Panc1 (cell line): ENCODE results near the gene ARPP19. TPM values are rescaled to one million over a fixed set of nuclear protein-coding genes. Genes with fewer than 3 reads are reported as not detected.

Experiments used
- ATAC-seq: fragments of 200-7000 bp; cut with Tn5 transposase; 2 replicates; pipeline ENCODE4 v1.9.1; 2020; ENCODE audit warnings: mild to moderate bottlenecking, moderate library complexity
- BruUV-seq: library from RNA; stranded (reverse); fragments of 400-500 nt; replicated peaks from 2 replicates; lab custom pipeline; 2021; lab: Mats Ljungman, UMichigan
- CTCF ChIA-PET: fragments of 300-600 bp; sonication (Branson Sonifier 250); formaldehyde crosslinking; loops from one replicate; lab custom pipeline; 2022; ENCODE audit warnings: antibody characterized with exemption; lab: Charles Lee
- POLR2A ChIA-PET: fragments of 300-600 bp; sonication (Branson Sonifier 250); formaldehyde crosslinking; loops from one replicate; lab custom pipeline; 2022; ENCODE audit warnings: antibody characterized with exemption; lab: Charles Lee
- DNase-seq: peaks from one replicate; pipeline ENCODE4 v3.0.0-alpha.2; 2010; ENCODE audit warnings: low read depth, low spot score
- H3K27ac ChIP-seq: 2 replicates; pipeline ENCODE4 v1.5.1; 2011; ENCODE audit warnings: mild to moderate bottlenecking, low read length, inconsistent platforms
- H3K27me3 ChIP-seq: fragments of 200-500 bp; sonication (Bioruptor generic); 2 replicates; pipeline ENCODE4 v1.6.0; 2014; ENCODE audit warnings: low read length, inconsistent platforms; ENCODE audit not compliant: control insufficient read depth, insufficient read depth
- H3K36me3 ChIP-seq: fragments of 200-500 bp; sonication (Bioruptor generic); 2 replicates; pipeline ENCODE4 v1.5.1; 2014; ENCODE audit warnings: inconsistent platforms, mild to moderate bottlenecking, low read length, moderate library complexity; ENCODE audit not compliant: control insufficient read depth, insufficient read depth
- H3K4me1 ChIP-seq: 2 replicates; pipeline ENCODE4 v1.5.1; 2011; ENCODE audit warnings: inconsistent platforms, mild to moderate bottlenecking, low read length, moderate library complexity; ENCODE audit not compliant: control insufficient read depth, insufficient read depth
- H3K4me3 ChIP-seq, 2 experiments: 2 replicates each; pipeline ENCODE4 v1.5.1; 2011 to 2012; ENCODE audit warnings: low read depth in 2 of 2, low read length in 2 of 2, mild to moderate bottlenecking in 2 of 2, inconsistent platforms in 1 of 2, moderate library complexity in 1 of 2
- H3K9me3 ChIP-seq: fragments of 200-500 bp; sonication (Bioruptor generic); 2 replicates; pipeline ENCODE4 v1.5.1; 2014; ENCODE audit warnings: low read depth, mild to moderate bottlenecking, inconsistent platforms, low read length, moderate library complexity; ENCODE audit not compliant: control insufficient read depth, insufficient read depth
- CTCF ChIP-seq: fragments of 450-650 bp; IDR thresholded peaks from 2 replicates; pipeline ENCODE4 v1.5.1; 2017; ENCODE audit warnings: mild to moderate bottlenecking
- POLR2AphosphoS5 ChIP-seq: IDR thresholded peaks from 2 replicates; pipeline ENCODE4 v1.6.1; 2012; ENCODE audit warnings: mild to moderate bottlenecking, low read depth, low read length, moderate library complexity
- REST ChIP-seq, 2 experiments: IDR thresholded peaks; 2 replicates each; pipeline ENCODE4 v1.6.1; 2011 to 2012; ENCODE audit warnings: low read depth in 2 of 2, control low read depth in 1 of 2, low read length in 1 of 2, mild to moderate bottlenecking in 1 of 2, moderate library complexity in 1 of 2; ENCODE audit not compliant: insufficient read depth in 1 of 2
- SIN3A ChIP-seq: IDR thresholded peaks from 2 replicates; pipeline ENCODE4 v1.6.1; 2012; ENCODE audit warnings: low read depth, mild to moderate bottlenecking, low read length, moderate library complexity, borderline replicate concordance; ENCODE audit not compliant: insufficient read depth
- TCF7L2 ChIP-seq: IDR thresholded peaks from 2 replicates; pipeline ENCODE4 v1.6.1; 2011; ENCODE audit warnings: mild to moderate bottlenecking, low read depth, low read length, inconsistent platforms
- in situ Hi-C: cut with HindIII; loops from 2 replicates; pipeline ENCODE4 v1.10.0; 2016; ENCODE audit warnings: low sequenced_read_pairs, low pct_unique_long_range_greater_than_20kb
- intact Hi-C: fragments of 100-400 bp; cut with micrococcal nuclease; formaldehyde crosslinking; loops from one replicate; pipeline ENCODE4 v1.10.0; 2022; ENCODE audit not compliant: unreplicated experiment
- total RNA-seq: library from RNA; stranded (reverse); gene quantifications from one replicate; pipeline ENCODE4 v1.2.1, GENCODE V29; 2021; ENCODE audit not compliant: unreplicated experiment

ARPP19 gene
- total RNA-seq, 1 experiment from 2014 or later: 153 TPM

GRCh38 chr15:52529940-52530339, 38.9 kb downstream of the ARPP19 start:
- in situ Hi-C loops (no loop called here), intact Hi-C loops (loop anchor here (10.0 kb wide), 2 partner anchors 195 to 275 kb away; no protein-coding TSS in a partner anchor)
- BruUV-seq: no TSS peak
- H3K9me3 ChIP-seq: no peaks in the 10 kb centered on the region
- no peaks in the 10 kb centered on the region for H3K36me3 ChIP-seq
- no peaks in the 10 kb centered on the region for H3K27me3 ChIP-seq
- TF ChIP-seq SIN3A (no peak), REST (IDR thresholded peaks at IDR 0.05; ENCODE audit: insufficient read depth in 1 of 2, low read depth in 2 of 2, low read length in 1 of 2) (no peak), POLR2AphosphoS5 (no peak), TCF7L2 (no peak), CTCF (no peak)
- H3K4me1 ChIP-seq: peaks cover 9% of the 10 kb centered on the region
- H3K27ac ChIP-seq: peak overlapping the region; percentile 82; the same call in 1 of the 2 replicates
- ATAC-seq (no peak), DNase-seq (no peak)
- H3K4me3 ChIP-seq: peak overlapping the region in 1 of 2 experiments; percentile 79; a peak in 1 of 4 replicates
- ChIA-PET POLR2A (no interaction called here), CTCF (no interaction called here)

DNA sequence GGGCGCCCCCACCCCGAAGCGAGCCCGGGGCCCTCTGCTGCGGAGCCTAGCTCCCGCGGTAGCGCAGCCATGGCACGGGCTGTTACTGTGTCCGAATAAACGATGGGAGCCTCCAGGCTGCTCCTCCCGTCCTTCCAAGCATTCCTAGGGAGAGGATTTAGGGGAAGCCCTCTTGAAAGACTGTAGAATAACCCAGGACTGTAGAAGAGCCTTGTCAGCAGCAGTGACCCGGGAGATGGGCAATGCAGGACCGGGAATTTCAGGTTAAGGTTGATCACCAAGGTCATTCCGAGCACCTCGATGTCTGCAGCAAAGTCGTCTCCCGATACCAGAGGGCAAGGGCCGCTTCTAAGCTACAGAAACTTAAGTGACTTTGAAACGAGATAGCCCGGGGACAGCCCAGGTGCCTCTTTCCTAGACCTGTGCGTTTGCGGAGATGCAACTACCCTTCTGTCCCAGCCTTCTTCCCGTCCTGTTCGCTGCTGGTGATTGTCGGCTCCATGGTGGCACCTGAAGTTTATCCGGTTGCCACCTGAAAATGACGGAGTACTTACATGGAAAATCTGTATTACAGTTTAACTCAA, 39.4 kb downstream of the ARPP19 start:
- ChIA-PET CTCF (no interaction called here), POLR2A (no interaction called here)
- H3K4me1 ChIP-seq: peaks cover 9% of the 10 kb centered on the region
- intact Hi-C loops: loop anchor here (10.0 kb wide), 2 partner anchors 195 to 275 kb away; no protein-coding TSS in a partner anchor
- no peaks in the 10 kb centered on the region for H3K36me3 ChIP-seq
- BruUV-seq: no TSS peak
- DNase-seq (no peak), ATAC-seq (peak; percentile 69)
- H3K4me3 ChIP-seq: peak overlapping the region; percentile 74 to 79
- no peaks in the 10 kb centered on the region for H3K27me3 ChIP-seq
- H3K27ac ChIP-seq: peak overlapping the region; percentile 82
- in situ Hi-C loops: no loop called here
- TF ChIP-seq CTCF: no peak
- TF ChIP-seq SIN3A: 0 out of 2 replicates have a peak, but pooled peaks have one; percentile 21
- no peaks in the 10 kb centered on the region for H3K9me3 ChIP-seq
